Endothelial cell of umbilical vein (primary cell): Measurements from ENCODE around the gene TARS2. TPM values are rescaled to one million over a fixed set of nuclear protein-coding genes. Genes with fewer than 3 reads are reported as not detected.

Source experiments
- BruUV-seq: library from RNA; stranded (reverse); fragments of 400-500 nt; replicated peaks from 2 replicates; lab custom pipeline; 2021; lab: Mats Ljungman, UMichigan
- CTCF ChIA-PET: fragments of 300-600, 350-600 bp; sonication (Branson Sonifier 250); formaldehyde crosslinking; loops from one replicate; lab custom pipeline; 2021; ENCODE audit warnings: antibody characterized with exemption, inconsistent platforms; lab: Charles Lee
- POLR2A ChIA-PET: fragments of 300-600, 350-600 bp; sonication (Branson Sonifier 250); formaldehyde crosslinking; loops from one replicate; lab custom pipeline; 2021; ENCODE audit warnings: antibody characterized with exemption, inconsistent platforms; lab: Charles Lee
- DNase-seq: peaks from one replicate; pipeline ENCODE4 v3.0.0-alpha.2; 2011; ENCODE audit warnings: low read depth, low spot score
- FAIRE-seq: peaks from 2 replicates; lab custom pipeline; 2011; peaks lifted over from hg19 to GRCh38; lab: Jason Lieb, UNC
- H2AFZ ChIP-seq: 2 replicates; pipeline ENCODE4 v1.6.0; 2012; ENCODE audit warnings: low read depth, low read length, control low read depth, inconsistent platforms
- H3K27ac ChIP-seq: 2 replicates; pipeline ENCODE4 v1.5.1; 2011; ENCODE audit warnings: low read depth, mild to moderate bottlenecking, control low read depth, low read length, moderate library complexity; ENCODE audit not compliant: insufficient read depth
- H3K27me3 ChIP-seq, 2 experiments: 2 replicates each; pipeline versions ENCODE4 v1.6.0 to v1.6.1; 2011; ENCODE audit warnings: low read length in 2 of 2, mixed read lengths in 1 of 2; ENCODE audit not compliant: control insufficient read depth in 2 of 2, insufficient read depth in 2 of 2
- H3K36me3 ChIP-seq, 2 experiments: 2 replicates in 1 of 2; 3 replicates in 1 of 2; pipeline ENCODE4 v1.5.1; 2011; ENCODE audit warnings: low read length in 2 of 2, mild to moderate bottlenecking in 1 of 2, moderate library complexity in 1 of 2; ENCODE audit not compliant: control insufficient read depth in 2 of 2, insufficient read depth in 2 of 2; ENCODE audit errors: extremely low read depth in 1 of 2
- H3K4me1 ChIP-seq: 3 replicates; pipeline ENCODE4 v1.5.1; 2011; ENCODE audit warnings: mild to moderate bottlenecking, low read length; ENCODE audit not compliant: control insufficient read depth, insufficient read depth; ENCODE audit errors: extremely low read depth
- H3K4me2 ChIP-seq: 2 replicates; pipeline ENCODE4 v1.6.1; 2011; ENCODE audit warnings: low read length, control low read depth, mixed read lengths; ENCODE audit not compliant: insufficient read depth
- H3K4me3 ChIP-seq, 3 experiments: fragments of 200-600 bp in 1 of 3; sonication (generic), shearing (Covaris generic) in 1 of 3; replicated peaks in 1 of 3; 2 replicates each; pipeline ENCODE4 v1.5.1; 2011 to 2016; ENCODE audit warnings: control low read depth in 3 of 3, low read length in 3 of 3, mild to moderate bottlenecking in 2 of 3, inconsistent platforms in 1 of 3, low read depth in 1 of 3, moderate library complexity in 1 of 3; ENCODE audit not compliant: insufficient read depth in 1 of 3
- H3K79me2 ChIP-seq: 2 replicates; pipeline ENCODE4 v1.6.0; 2012; ENCODE audit warnings: low read length, inconsistent platforms; ENCODE audit not compliant: control insufficient read depth, insufficient read depth
- H3K9ac ChIP-seq: replicated peaks from 2 replicates; pipeline ENCODE3; 2011; ENCODE audit warnings: low read length, control low read depth; ENCODE audit not compliant: insufficient read depth; ENCODE audit errors: extremely low read depth
- H3K9me1 ChIP-seq: replicated peaks from 3 replicates; pipeline ENCODE4 v1.6.0; 2011; ENCODE audit warnings: mild to moderate bottlenecking, low read length; ENCODE audit not compliant: control insufficient read depth, insufficient read depth; ENCODE audit errors: extremely low read depth
- H3K9me3 ChIP-seq: replicated peaks from 2 replicates; pipeline ENCODE4 v1.5.1; 2012; ENCODE audit warnings: low read length, inconsistent platforms; ENCODE audit not compliant: control insufficient read depth, insufficient read depth
- H4K20me1 ChIP-seq: replicated peaks from 2 replicates; pipeline ENCODE3; 2011; ENCODE audit warnings: mild to moderate bottlenecking, low read length; ENCODE audit not compliant: control insufficient read depth, insufficient read depth; ENCODE audit errors: extremely low read depth
- CTCF ChIP-seq, 2 donors: IDR thresholded peaks; 1 replicate in 1 of 2; 2 replicates in 1 of 2; pipeline ENCODE4 v1.5.1; 2011; ENCODE audit warnings: low read length in 2 of 2, mild to moderate bottlenecking in 2 of 2, moderate library complexity in 2 of 2, control low read depth in 1 of 2, inconsistent platforms in 1 of 2, low read depth in 1 of 2; ENCODE audit not compliant: insufficient read depth in 1 of 2; ENCODE audit errors: extremely low read depth in 1 of 2
- EZH2 ChIP-seq: IDR thresholded peaks from 2 replicates; pipeline ENCODE4 v1.6.1; 2012; ENCODE audit warnings: borderline replicate concordance, low read depth, mild to moderate bottlenecking, moderate library complexity, low read length, inconsistent platforms; ENCODE audit not compliant: severe bottlenecking
- FOS ChIP-seq: IDR thresholded peaks from 2 replicates; pipeline ENCODE4 v1.6.1; 2011; ENCODE audit warnings: mild to moderate bottlenecking, low read length, moderate library complexity, borderline replicate concordance; ENCODE audit not compliant: insufficient read depth
- GATA2 ChIP-seq: IDR thresholded peaks from 2 replicates; pipeline ENCODE4 v1.7.0; 2011; ENCODE audit warnings: low read depth, mild to moderate bottlenecking, moderate library complexity, mixed read lengths, low read length; ENCODE audit not compliant: insufficient read length, insufficient read depth
- JUN ChIP-seq: IDR thresholded peaks from 2 replicates; pipeline ENCODE4 v1.6.1; 2011; ENCODE audit warnings: borderline replicate concordance, low read depth; ENCODE audit not compliant: insufficient read length, insufficient read depth
- MYC ChIP-seq: IDR thresholded peaks from one replicate; pipeline ENCODE4 v1.6.1; 2011; ENCODE audit warnings: mild to moderate bottlenecking, low read depth, low read length
- POLR2A ChIP-seq: IDR thresholded peaks from 2 replicates; pipeline ENCODE4 v1.6.1; 2012; ENCODE audit warnings: low read depth, mild to moderate bottlenecking, control low read depth, low read length
- POLR2AphosphoS5 ChIP-seq: IDR thresholded peaks from 2 replicates; pipeline ENCODE4 v1.6.1; 2012; ENCODE audit warnings: low read depth, mild to moderate bottlenecking, control low read depth, low read length, moderate library complexity; ENCODE audit not compliant: insufficient read depth
- dilution Hi-C: fragments of 300-500 bp; cut with MboI; formaldehyde crosslinking; loops from one replicate; pipeline ENCODE4 v1.15.0; 2019; ENCODE audit warnings: low sequenced_read_pairs; ENCODE audit not compliant: extremely low pct_ligation_motif_present
- intact Hi-C: fragments of 100-400 bp; cut with micrococcal nuclease; formaldehyde crosslinking; loops from one replicate; pipeline ENCODE4 v1.10.0; 2022
- polyA plus RNA-seq, 4 experiments: library from polyadenylated mRNA; depleted of rRNA in 3 of 4; stranded (reverse) in 3 of 4; unstranded in 1 of 4; fragments of >200 nt; gene quantifications; 2 replicates each; pipeline versions ENCODE4 v1.2.1 to v1.2.3, GENCODE V29; 2011 to 2012; ENCODE audit warnings: missing spikeins in 1 of 4
- total RNA-seq: library from RNA; stranded (reverse); gene quantifications from 2 replicates; pipeline ENCODE4 v1.2.3, GENCODE V29; 2021
- TF ChIP-seq, protein P1 (sequence below): IDR thresholded peaks from 2 replicates; pipeline ENCODE4 v1.6.1; 2011; ENCODE audit not compliant: insufficient read depth, insufficient read length

Gene TARS2
- total and polyA plus RNA-seq, 2 donors (not counting 3 experiments of a cell fraction or from before 2014, with no cell fraction given): 21.5 to 22.0 TPM

- Histone ChIP-seq H3K36me3 (peaks cover 0 to 3% of the 10 kb centered on the region in 2 experiments), H3K9ac (no peak overlapping the region), H3K4me3 (no peak overlapping the region), H3K27ac (no peak overlapping the region), H2AFZ (no peak overlapping the region), H3K9me3 (no peaks in the 10 kb centered on the region), H3K9me1 (no peaks in the 10 kb centered on the region), H4K20me1 (no peaks in the 10 kb centered on the region), H3K27me3 (no peaks in the 10 kb centered on the region), H3K79me2 (no peaks in the 10 kb centered on the region), H3K4me2 (no peak overlapping the region), H3K4me1 (peaks cover 8% of the 10 kb centered on the region)
- CTCF ChIA-PET: interaction anchor here (0.6 kb wide), 1 partner anchor 84 kb away, joined by 4 read pairs; no protein-coding TSS in a partner anchor
- DNase-seq (no peak), FAIRE-seq (no peak)
- BruUV-seq: no TSS peak
- intact Hi-C loops: no loop called here
- POLR2A ChIA-PET: no interaction called here
- TF ChIP-seq POLR2AphosphoS5: no peak
- no peak for TF ChIP-seq POLR2A
- no peak for TF ChIP-seq JUN
- TF ChIP-seq MYC: no peak
- no peak for TF ChIP-seq EZH2
- TF ChIP-seq, protein P1, sequence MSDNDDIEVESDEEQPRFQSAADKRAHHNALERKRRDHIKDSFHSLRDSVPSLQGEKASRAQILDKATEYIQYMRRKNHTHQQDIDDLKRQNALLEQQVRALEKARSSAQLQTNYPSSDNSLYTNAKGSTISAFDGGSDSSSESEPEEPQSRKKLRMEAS: no peak
- TF ChIP-seq GATA2: no peak
- TF ChIP-seq CTCF (IDR thresholded peaks at IDR 0.05; ENCODE audit: extremely low read depth in 1 of 2, insufficient read depth in 1 of 2, low read depth in 1 of 2, low read length in 2 of 2): no peak
- no peak for TF ChIP-seq FOS
- dilution Hi-C loops: no loop called here
These were observed 9.9 kb upstream of the TARS2 start for GRCh38 chr1:150477320-150477719.
